T47D (cell line): ENCODE results near the gene SLITRK1.

Experiments
- DNase-seq, 2 experiments: peaks; one replicate each; pipeline versions ENCODE4 v3.0.0 to v3.0.0-alpha.2; 2011 to 2012; ENCODE audit warnings: low read depth in 1 of 2, low spot score in 1 of 2
- JUND ChIP-seq: IDR thresholded peaks from 2 replicates; pipeline ENCODE4 v1.6.1; 2012; ENCODE audit warnings: low read depth
- in situ Hi-C: cut with HindIII; loops from 2 replicates; pipeline ENCODE4 v1.10.0; 2016; ENCODE audit warnings: low sequenced_read_pairs, low pct_unique_long_range_greater_than_20kb

The SLITRK1 gene

GRCh38 chr13:83881140-83881684 lies 1.1 kb downstream of the SLITRK1 start:
- in situ Hi-C loops: no loop called here
- TF ChIP-seq JUND: no peak
- DNase-seq: no peak

DNA sequence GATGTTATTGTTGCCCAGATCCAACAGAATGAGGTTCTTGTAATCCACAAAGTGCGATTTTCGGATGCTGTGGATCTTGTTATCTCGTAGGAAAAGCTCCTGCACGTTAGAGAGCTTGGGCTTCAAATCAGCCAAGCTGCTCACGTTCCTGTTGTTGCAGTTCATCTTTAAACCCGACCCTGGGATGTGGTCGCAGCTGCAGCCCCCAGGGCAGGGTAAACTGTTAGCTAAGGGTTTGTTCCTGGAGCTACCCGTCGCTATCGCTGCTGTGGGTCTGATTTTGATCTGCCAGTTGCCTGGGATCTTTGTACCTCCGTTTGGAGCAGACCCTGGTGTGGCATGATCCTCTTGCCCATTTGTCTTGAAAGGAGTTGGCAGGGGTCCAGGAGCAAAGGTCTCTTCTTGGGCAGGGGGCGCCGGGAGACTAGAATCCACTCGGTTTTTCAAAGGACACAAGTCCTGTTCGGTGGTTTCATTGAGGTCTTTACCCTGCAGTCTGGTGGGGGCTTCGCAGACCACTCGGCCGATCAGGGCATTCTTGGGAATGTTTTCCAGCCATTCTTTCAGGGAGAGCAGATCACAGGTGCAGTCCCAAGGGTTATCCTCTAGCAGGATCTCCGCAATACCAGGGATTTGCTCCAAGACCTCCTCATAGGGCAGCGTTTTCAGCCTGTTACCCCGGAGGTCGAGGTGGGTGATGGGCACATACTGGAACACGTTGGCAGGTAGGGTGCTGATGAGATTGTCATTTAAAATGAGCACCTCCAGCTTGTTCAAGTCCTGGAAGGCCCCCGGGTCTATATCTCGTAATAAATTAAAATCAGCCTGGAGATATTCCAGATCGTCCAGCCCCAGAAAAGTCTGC lies 1.8 kb downstream of the SLITRK1 start:
- TF ChIP-seq JUND: no peak
- in situ Hi-C loops: no loop called here
- no peak for DNase-seq

DNA sequence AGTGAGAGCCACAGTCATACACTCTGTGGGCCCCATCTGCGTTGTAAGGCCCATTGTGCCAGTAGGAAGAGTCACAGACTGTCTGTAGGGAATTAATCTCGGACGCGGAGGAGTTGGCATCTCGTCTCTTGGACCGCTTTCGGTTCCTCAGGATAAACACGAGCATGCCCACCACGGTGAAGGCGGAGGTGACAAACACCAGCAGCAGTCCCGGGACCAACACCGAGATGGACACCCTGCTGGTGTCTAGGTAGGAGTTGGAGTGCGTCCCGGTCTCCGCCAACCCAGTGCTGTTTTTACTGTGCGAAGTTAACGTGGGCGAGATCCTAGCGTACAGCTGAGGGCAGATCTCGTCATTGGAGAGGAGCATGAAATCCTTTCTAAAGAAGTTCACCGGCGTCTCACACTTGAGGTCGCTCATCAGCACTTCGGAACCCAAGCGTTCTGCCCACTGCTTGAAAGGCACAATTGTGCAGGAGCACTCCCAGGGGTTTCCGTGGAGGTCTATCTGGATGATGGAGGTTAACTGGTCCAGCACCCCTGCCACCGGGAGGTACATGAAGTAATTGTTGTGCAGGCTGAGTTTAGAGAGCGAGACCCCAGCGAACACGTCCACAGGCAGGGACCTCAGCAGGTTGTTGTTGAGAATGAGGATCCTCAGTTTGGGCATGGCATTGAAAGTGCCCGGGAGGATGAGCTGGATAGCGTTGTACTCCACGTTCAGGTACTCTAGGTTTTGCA lies 2.7 kb downstream of the SLITRK1 start:
- no peak for TF ChIP-seq JUND
- in situ Hi-C loops: no loop called here
- DNase-seq: no peak

DNA sequence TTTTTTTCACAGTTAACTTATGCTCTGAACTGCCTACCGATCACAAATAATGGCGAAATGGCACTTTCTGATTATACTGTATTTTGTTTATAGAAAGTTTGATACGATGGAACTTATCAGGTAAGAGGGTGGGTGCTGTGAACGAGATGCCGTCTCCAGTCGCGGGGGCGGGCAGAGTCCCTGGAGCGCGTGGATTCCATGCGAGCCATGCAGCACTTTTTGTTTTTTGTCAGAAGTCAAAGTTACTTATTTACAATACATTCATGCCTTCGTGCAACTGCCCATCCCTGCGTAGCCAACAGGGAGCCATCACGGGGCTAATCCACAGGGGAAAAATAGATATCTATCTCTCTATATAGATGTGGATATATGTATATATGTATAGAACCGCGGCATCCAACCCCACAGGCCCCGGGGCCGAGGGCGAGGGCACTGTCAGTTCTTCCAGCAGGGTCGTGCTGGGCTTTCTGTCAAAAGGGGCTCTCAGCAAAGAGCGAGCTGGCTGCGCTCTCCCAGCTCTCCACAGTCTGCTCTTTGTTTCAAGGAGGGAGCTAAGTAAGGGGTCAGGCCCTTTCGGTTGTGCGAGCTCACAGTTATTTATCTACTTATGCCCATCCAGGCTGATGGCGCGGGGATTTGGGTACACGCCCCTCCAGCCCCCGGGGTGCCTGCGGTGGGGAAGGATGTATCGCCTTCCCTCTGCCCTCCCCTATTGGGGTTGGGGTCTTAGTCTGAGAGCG lies 3.4 kb downstream of the SLITRK1 start:
- no peak for TF ChIP-seq JUND
- in situ Hi-C loops: no loop called here

GRCh38 chr13:83877651-83878355 lies 4.5 kb downstream of the SLITRK1 start:
- no peak for TF ChIP-seq JUND
- in situ Hi-C loops: no loop called here
- no peak for DNase-seq

More for the DNA sequence above, 3.4 kb downstream of the SLITRK1 start:
- no peak for DNase-seq

- in situ Hi-C loops: no loop called here
- no peak for DNase-seq
- TF ChIP-seq JUND: no peak
Observed at GRCh38 chr13:83876546-83876945, 5.7 kb downstream of the SLITRK1 start.

DNA sequence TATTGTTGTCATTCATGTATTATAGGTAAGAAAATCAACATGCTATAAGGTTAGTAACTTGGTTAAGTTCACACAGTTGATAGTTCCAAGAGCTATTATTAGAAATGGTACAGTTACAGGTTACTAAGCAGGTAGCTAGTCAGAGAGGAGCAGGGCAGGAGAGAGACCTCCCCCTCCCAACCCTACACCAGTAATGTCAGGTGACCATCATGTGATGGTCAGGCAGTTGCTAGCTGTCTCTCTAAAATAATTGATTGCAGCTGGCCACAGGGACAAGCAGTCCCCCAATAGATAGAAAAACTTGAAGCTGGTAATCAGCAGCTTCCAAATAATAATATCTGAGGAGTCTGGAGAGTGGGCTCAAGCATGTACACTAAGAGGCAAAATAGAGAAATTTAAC lies 14.6 kb downstream of the SLITRK1 start:
- no peak for DNase-seq
- no peak for TF ChIP-seq JUND
- in situ Hi-C loops: no loop called here

GRCh38 chr13:83865161-83866137 lies 16.8 kb downstream of the SLITRK1 start:
- DNase-seq: no peak
- TF ChIP-seq JUND: no peak
- in situ Hi-C loops: no loop called here

DNA sequence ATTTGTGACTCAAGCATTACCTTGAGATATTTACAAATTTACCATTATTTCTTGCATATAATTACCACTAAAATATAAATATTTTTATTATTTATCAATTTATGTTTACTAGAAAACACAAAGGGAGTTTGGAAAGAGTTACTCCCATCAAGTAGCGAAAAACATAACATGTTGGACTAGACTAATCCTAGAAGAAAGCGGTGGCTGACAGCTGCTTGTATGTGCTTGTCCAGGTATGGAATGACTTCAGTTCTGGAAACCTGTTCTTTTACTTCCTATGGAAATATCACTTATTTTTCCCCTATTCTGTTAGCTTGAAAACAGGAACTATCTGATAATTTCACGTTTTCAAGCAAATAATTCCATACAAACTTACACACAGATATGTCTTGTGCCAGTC lies 28.5 kb downstream of the SLITRK1 start:
- TF ChIP-seq JUND: no peak
- in situ Hi-C loops: no loop called here
- DNase-seq: no peak

GRCh38 chr13:83845106-83845505 lies 37.2 kb downstream of the SLITRK1 start:
- in situ Hi-C loops: no loop called here
- DNase-seq: no peak
- TF ChIP-seq JUND: no peak

GRCh38 chr13:83839146-83839545 lies 43.1 kb downstream of the SLITRK1 start:
- no peak for DNase-seq
- in situ Hi-C loops: no loop called here
- no peak for TF ChIP-seq JUND
